ENCODE data around the gene MIP. TPM values are rescaled to one million over a fixed set of nuclear protein-coding genes. Genes with fewer than 3 reads are reported as not detected.
A peak's percentile ranks its signal among the peaks of the same experiment; 100 is the strongest.

MIP gene
- total and polyA plus RNA-seq, 2 of the 13 experiments (the other 11 are each of a cell fraction or from before 2014, with no cell fraction given) = not detected

GRCh38 chr12:56448860-56449621 lies 5.4 kb downstream of the MIP start, which contains the start of gene TIMELESS (continued):
- TF ChIP-seq KDM4B (CRISPR knock-in tag; IDR thresholded peaks at IDR 0.05) (no peak), ELF3 (CRISPR knock-in tag; IDR thresholded peaks at IDR 0.05) (peak; percentile 55; the same call in 1 of the 2 replicates), FOXA1 (IDR thresholded peaks at IDR 0.05) (no peak), FOXA1 (CRISPR knock-in tag; IDR thresholded peaks at IDR 0.05) (no peak), SIX4 (CRISPR knock-in tag; IDR thresholded peaks at IDR 0.05) (0 out of 2 replicates have a peak, but pooled peaks have one; percentile 10), SAP130 (CRISPR knock-in tag; IDR thresholded peaks at IDR 0.05; ENCODE audit: low read depth) (peak; percentile 93), HNF4G (IDR thresholded peaks at IDR 0.05; ENCODE audit: borderline replicate concordance, low read depth, low read length) (peak; percentile 4; the same call in 1 of the 2 replicates), HNF4G (CRISPR knock-in tag; IDR thresholded peaks at IDR 0.05; ENCODE audit: borderline replicate concordance, low read depth) (no peak; the same call in 1 of the 2 replicates), ZFX (CRISPR knock-in tag; IDR thresholded peaks at IDR 0.05; ENCODE audit: low read depth) (peak; percentile 92), DR1 (CRISPR knock-in tag; IDR thresholded peaks at IDR 0.05) (peak; percentile 77; the same call in 1 of the 2 replicates), MATR3 (CRISPR knock-in tag; IDR thresholded peaks at IDR 0.05) (no peak), HES4 (CRISPR knock-in tag; IDR thresholded peaks at IDR 0.05; ENCODE audit: borderline replicate concordance) (peak; percentile 86), HBP1 (CRISPR knock-in tag; IDR thresholded peaks at IDR 0.05; ENCODE audit: low read depth) (0 out of 2 replicates have a peak, but pooled peaks have one; percentile 31), RFX1 (IDR thresholded peaks at IDR 0.05) (no peak), ZNF670 (CRISPR knock-in tag; IDR thresholded peaks at IDR 0.05; ENCODE audit: borderline replicate concordance) (peak; percentile 58; the same call in 1 of the 2 replicates), ZNF354B (CRISPR knock-in tag; IDR thresholded peaks at IDR 0.05) (peak; percentile 92; the same call in 1 of the 2 replicates), MAZ (IDR thresholded peaks at IDR 0.05; ENCODE audit: borderline replicate concordance, low read depth, low read length) (peak; percentile 39; the same call in 1 of the 2 replicates), MAZ (CRISPR knock-in tag; IDR thresholded peaks at IDR 0.05; ENCODE audit: low read depth) (peak; percentile 58; the same call in 1 of the 2 replicates), ZNF264 (CRISPR knock-in tag; IDR thresholded peaks at IDR 0.05) (0 out of 2 replicates have a peak, but pooled peaks have one; percentile 70), MXD1 (CRISPR knock-in tag; IDR thresholded peaks at IDR 0.05) (peak; percentile 97), ZNF619 (CRISPR knock-in tag; IDR thresholded peaks at IDR 0.05) (0 out of 2 replicates have a peak, but pooled peaks have one; percentile 47), MAF1 (CRISPR knock-in tag; IDR thresholded peaks at IDR 0.05; ENCODE audit: borderline replicate concordance) (no peak), ZNF34 (CRISPR knock-in tag; IDR thresholded peaks at IDR 0.05; ENCODE audit: borderline replicate concordance) (no peak), CC2D1A (CRISPR knock-in tag; IDR thresholded peaks at IDR 0.05) (no peak), CBX1 (IDR thresholded peaks at IDR 0.05; ENCODE audit: low read depth) (no peak), ZNF567 (CRISPR knock-in tag; IDR thresholded peaks at IDR 0.05; ENCODE audit: borderline replicate concordance) (no peak), ZXDC (CRISPR knock-in tag; IDR thresholded peaks at IDR 0.05) (no peak; the same call in 1 of the 2 replicates), HMG20A (CRISPR knock-in tag; IDR thresholded peaks at IDR 0.05; ENCODE audit: borderline replicate concordance) (no peak)

Data from HepG2 (cell line).